GM12801 (cell line): ENCODE data around the gene KRT5.

Experiments used
- CTCF ChIP-seq: IDR thresholded peaks from one replicate; pipeline ENCODE4 v1.5.1; 2011; ENCODE audit warnings: control low read depth; ENCODE audit not compliant: insufficient read length; ENCODE audit errors: extremely low read depth

KRT5 gene

GRCh38 chr12:52557476-52557875, 37.3 kb upstream of the KRT5 start:
- TF ChIP-seq CTCF, result no peak

GRCh38 chr12:52555577-52555976, 35.4 kb upstream of the KRT5 start:
- TF ChIP-seq CTCF, result no peak

GRCh38 chr12:52552681-52553195, 32.5 kb upstream of the KRT5 start, which contains the start of gene KRT71:
TSS of gene KRT71 (minus strand) at chr12:52553145. CDS start at chr12:52553077, 68 bp downstream.
- TF ChIP-seq CTCF, result no peak

- TF ChIP-seq CTCF, result no peak
Measured at GRCh38 chr12:52552055-52552454, 31.9 kb upstream of the KRT5 start.

- no peak for TF ChIP-seq CTCF
Measured at GRCh38 chr12:52551216-52551865, 31.1 kb upstream of the KRT5 start.

GRCh38 chr12:52546126-52546525, 25.9 kb upstream of the KRT5 start:
- no peak for TF ChIP-seq CTCF

GRCh38 chr12:52543985-52544883, 24.0 kb upstream of the KRT5 start:
- no peak for TF ChIP-seq CTCF
